C4-2B (cell line): ENCODE measurements around the gene SLC6A16.
"Not testable (repeated sequence)": the region's sequence is repeated elsewhere in the genome, so short reads cannot be mapped to it uniquely, and the experiment has no call there.

Experiments used
- H3K27ac ChIP-seq: fragments of 450-650 bp; 2 replicates; pipeline ENCODE4 v1.5.1; 2017
- ZFX ChIP-seq: fragments of 450-650 bp; IDR thresholded peaks from 2 replicates; pipeline ENCODE4 v1.6.1; 2017
- TF ChIP-seq, protein P1 (sequence below): fragments of 450-650 bp; conservative IDR thresholded peaks from 2 replicates; pipeline ENCODE4 v1.5.1; 2017; ENCODE audit warnings: mild to moderate bottlenecking

The SLC6A16 gene

DNA sequence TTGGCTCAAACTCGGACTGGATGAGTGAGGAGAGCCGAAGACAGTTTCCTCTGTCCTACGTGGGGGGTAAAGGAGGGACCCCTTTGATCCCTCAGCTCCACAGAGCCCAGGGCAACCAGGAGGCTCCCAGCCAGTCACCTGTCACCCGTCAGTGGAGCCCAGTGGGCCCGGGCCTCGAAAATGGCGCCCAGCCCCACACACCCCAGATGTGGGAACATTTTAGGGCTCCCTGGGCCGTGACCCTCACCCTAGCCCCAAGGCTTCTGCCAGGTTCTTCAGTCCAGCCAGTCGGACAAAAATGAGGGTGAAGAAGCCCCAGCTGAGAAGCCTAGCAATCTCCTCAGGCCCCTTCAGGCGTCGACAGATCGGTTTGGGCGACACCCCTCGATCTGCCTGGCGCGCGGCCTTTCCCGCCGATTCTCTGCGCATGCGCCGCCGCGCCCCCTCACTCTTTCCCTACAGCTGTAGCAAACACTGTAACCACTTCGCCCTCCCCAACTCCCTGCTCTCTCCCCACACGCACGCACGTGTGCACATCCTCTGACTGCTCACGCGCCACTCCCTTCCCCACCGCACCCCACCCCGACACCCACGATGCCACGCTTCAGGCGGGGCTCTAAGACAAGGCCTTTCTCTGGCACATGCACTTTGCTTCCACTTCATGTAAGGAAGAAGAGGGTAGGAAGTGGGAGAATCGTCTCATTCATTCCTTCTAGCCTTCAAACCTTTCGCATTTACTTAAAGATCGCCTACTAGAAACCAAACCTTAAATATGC lies at the start of gene SLC6A16:
TSS of gene SLC6A16 (minus strand) at position 391 of the 776 bp plus-strand sequence. CDS start 13,844 bp downstream, outside the sequence.
- no peak within 1 kb of the TSS for H3K27ac ChIP-seq
- TF ChIP-seq, protein P1, sequence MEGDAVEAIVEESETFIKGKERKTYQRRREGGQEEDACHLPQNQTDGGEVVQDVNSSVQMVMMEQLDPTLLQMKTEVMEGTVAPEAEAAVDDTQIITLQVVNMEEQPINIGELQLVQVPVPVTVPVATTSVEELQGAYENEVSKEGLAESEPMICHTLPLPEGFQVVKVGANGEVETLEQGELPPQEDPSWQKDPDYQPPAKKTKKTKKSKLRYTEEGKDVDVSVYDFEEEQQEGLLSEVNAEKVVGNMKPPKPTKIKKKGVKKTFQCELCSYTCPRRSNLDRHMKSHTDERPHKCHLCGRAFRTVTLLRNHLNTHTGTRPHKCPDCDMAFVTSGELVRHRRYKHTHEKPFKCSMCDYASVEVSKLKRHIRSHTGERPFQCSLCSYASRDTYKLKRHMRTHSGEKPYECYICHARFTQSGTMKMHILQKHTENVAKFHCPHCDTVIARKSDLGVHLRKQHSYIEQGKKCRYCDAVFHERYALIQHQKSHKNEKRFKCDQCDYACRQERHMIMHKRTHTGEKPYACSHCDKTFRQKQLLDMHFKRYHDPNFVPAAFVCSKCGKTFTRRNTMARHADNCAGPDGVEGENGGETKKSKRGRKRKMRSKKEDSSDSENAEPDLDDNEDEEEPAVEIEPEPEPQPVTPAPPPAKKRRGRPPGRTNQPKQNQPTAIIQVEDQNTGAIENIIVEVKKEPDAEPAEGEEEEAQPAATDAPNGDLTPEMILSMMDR = no peak
- no peak for TF ChIP-seq ZFX

DNA sequence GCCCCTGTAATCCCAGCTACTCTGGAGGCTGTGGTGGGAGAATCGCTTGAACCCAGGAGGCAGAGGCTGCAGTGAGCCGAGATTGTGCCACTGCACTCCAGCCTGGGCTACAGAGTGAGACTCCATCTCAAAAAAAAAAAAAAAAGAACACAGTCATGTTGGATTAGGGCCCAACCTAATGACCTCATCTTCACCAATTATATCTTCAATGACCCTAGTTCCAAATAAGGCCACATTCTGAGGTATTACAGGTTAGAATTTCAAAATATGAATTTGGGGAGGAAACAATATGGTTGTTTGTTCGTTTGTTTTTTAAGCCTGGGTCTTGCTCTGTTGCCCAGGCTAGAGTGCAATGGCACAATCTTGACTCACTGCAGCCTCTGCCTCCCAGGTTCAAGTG lies 48.2 kb upstream of the SLC6A16 start:
- H3K27ac ChIP-seq = not testable (repeated sequence)

DNA sequence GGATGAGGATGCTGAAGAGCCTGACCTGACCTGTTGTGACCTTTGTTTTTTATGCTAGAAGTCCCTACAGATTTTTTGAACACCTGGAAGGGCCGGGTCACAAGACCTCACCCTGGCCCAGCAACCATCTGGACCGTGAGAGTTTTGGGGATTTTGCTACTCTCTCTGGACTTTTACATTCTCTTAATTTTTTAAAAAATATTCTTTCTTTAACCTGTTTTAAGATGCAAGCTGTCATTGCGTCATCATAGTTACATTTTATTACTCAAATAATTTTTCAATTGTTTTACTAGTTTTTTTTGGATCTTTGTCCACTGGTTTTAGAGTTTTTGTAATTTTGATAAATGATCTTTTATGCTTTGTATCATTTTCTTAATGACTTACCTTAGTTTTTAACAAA lies 46.2 kb upstream of the SLC6A16 start:
- H3K27ac ChIP-seq = no peak overlapping the region
- TF ChIP-seq, protein P1 = no peak
- TF ChIP-seq ZFX = no peak

DNA sequence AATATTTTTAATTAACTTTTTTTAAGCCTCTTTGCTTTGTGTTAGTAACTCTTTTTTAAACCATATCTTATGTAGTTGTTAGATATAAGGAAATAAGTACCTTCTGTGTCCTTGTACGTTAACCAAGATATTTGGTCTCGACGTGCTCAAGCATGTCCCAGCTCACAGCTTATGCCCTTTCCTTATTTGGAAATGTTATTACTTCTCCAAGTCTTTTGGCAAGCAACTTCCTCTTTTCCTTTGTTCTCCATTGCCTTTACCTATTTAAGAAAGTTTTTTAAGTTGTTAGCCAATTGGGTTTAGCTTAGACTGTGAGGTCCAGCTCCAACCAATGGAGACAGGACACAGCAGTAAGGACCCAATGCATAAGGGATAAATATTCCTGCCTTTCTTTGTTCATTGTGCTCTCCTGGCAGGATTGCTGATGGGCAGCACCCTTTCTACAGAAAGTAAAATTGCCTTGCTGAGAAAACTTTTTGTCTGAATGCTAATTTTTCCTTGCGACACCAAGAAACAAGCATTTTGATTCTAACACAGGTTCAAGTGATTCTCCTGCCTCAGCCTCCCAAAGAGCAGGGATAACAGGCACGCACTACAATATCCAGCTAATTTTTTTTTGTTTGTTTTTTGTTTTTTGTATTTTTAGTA lies 43.8 kb upstream of the SLC6A16 start:
- H3K27ac ChIP-seq = no peak overlapping the region
- no peak for TF ChIP-seq ZFX
- TF ChIP-seq, protein P1 = no peak

DNA sequence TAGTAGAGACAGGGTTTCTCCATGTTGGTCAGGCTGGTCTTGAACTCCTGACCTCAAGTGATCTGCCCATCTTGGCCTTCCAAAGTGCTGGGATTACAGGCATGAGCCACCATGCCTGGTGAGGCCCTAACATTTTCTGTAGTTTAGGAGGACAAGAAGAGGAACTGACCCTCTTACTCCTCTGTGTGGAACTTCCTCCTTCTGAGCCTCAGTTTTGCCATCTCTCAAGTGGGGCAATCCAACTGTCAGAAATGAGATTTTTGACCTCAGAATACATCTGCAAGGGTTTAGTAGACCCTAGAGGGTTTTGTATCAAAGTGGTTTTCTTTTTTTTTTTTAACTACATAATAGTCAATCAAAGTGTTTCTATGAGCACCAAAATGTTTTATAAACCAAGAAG lies 41.1 kb upstream of the SLC6A16 start:
- H3K27ac ChIP-seq = no peak overlapping the region
- TF ChIP-seq, protein P1 = no peak
- no peak for TF ChIP-seq ZFX

DNA sequence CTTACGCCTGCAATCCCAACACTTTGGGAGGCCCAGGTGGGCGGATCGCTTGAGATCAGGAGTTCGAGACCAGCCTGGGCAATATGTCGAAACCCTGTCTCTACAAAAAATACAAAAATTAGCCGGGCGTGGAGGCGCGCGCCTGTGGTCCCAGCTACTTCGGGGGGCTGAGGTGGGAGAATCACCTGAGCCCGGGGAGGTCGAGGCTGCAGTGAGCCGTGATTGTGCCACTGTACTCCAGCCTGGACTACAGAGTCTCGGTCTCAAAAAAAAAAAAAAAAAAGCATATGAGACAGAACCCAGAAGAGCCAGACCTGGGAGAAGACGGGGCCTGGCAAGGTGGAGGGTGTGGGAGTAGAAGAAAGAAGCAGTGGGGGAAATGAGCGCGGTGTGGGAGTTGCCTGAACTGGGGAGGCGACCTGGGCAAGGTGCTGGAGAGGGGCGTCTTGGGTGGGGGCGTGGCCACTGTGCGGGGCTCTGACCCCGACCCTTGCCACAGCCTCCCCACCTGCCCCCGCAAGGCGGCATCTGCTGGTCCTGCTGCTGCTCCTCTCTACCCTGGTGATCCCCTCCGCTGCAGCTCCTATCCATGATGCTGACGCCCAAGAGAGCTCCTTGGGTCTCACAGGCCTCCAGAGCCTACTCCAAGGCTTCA lies 39.2 kb upstream of the SLC6A16 start:
- H3K27ac ChIP-seq = peak overlapping the region; percentile 51

DNA sequence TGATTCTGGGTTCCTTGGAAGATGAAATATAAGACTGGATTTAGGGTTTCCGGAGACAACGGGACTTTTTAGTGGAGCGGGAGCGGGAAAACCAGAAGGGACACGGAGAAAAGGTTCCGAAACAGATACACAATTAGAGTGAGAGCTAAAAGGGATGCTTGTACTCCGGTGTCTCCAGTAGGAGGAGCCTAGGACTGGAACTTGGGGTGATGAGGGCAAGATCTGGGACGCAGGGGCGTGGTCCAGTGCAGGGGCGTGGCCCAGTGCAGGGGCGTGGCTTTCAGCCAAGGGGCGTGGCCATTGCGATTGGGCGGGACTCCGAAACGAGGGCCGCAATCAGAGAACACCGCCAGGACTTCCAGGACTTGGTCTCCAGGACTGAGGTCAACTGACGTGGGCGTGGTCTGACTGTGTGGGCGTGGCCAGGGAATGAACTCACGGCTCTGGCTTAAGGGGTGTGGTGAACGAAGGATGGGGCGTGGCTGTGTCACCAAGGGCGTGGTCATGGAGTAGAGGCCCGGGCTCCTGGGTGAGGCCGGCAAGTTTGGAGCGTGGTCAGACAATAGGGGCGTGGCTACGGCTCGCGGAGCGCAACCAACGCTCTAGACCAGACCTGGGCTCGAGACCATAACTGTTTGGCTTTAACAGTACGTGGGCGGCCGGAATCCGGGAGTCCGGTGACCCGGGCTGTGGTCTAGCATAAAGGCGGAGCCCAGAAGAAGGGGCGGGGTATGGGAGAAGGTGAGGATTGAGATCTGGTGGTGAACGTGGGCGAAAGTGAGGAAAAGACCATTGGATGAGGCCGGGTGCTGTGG lies 38.5 kb upstream of the SLC6A16 start, which contains the start of gene DKKL1:
TSS of gene DKKL1 (plus strand) at position 610 of the 815 bp plus-strand sequence. CDS start at position 732, 122 bp downstream.
- no peak for TF ChIP-seq ZFX
- TF ChIP-seq, protein P1 = no peak
- H3K27ac ChIP-seq = peak within 1 kb of the TSS; percentile 78

More for the DNA sequence above, 39.2 kb upstream of the SLC6A16 start:
- TF ChIP-seq, protein P1 = no peak
- no peak for TF ChIP-seq ZFX
